Activated CD8-positive, alpha-beta memory T cell treated with anti-CD3 and anti-CD28 coated beads, Interleukin-2, amount 50 U/mL, for 24 hours (primary cell): ENCODE results near the gene RPP14.

ENCODE experiments used
- DNase-seq: peaks from one replicate; pipeline ENCODE4 v3.0.0-alpha.2; 2020; ENCODE audit errors: extremely low read depth

The RPP14 gene

GRCh38 chr3:58355179-58355578 lies 49.1 kb downstream of the RPP14 start:
- no peak for DNase-seq

- DNase-seq, result no peak
Measured at GRCh38 chr3:58356054-58356453, 50.0 kb downstream of the RPP14 start.

- no peak for DNase-seq
Measured at GRCh38 chr3:58357402-58357801, 51.4 kb downstream of the RPP14 start.

- no peak for DNase-seq
Measured at GRCh38 chr3:58358092-58358491, 52.0 kb downstream of the RPP14 start.

- DNase-seq, result no peak
Measured at GRCh38 chr3:58358808-58359207, 52.8 kb downstream of the RPP14 start.

- DNase-seq, result no peak
Measured at GRCh38 chr3:58359621-58360020, 53.6 kb downstream of the RPP14 start.

- no peak for DNase-seq
Measured at GRCh38 chr3:58361866-58362265, 55.8 kb downstream of the RPP14 start.

GRCh38 chr3:58366699-58367098 lies 60.7 kb downstream of the RPP14 start:
- no peak for DNase-seq

GRCh38 chr3:58369038-58369437 lies 63.0 kb downstream of the RPP14 start:
- DNase-seq, result no peak
